Colonic mucosa (tissue), 4 donors: ENCODE data around the gene MAPT. TPM values are rescaled to one million over a fixed set of nuclear protein-coding genes. Genes with fewer than 3 reads are reported as not detected.

ENCODE experiments used
- DNase-seq: peaks from one replicate; pipeline ENCODE4 v3.0.0-alpha.2; 2020
- H3K27ac ChIP-seq: fragments of 200-600 bp; one replicate; pipeline ENCODE4 v1.8.0; 2021
- H3K27me3 ChIP-seq: fragments of 200-600 bp; one replicate; pipeline ENCODE4 v1.8.0; 2021
- H3K36me3 ChIP-seq: fragments of 200-600 bp; one replicate; pipeline ENCODE4 v1.8.0; 2021
- H3K4me1 ChIP-seq: fragments of 200-600 bp; one replicate; pipeline ENCODE4 v1.8.0; 2021; ENCODE audit warnings: mild to moderate bottlenecking
- H3K4me3 ChIP-seq: fragments of 200-600 bp; one replicate; pipeline ENCODE4 v1.8.0; 2021
- H3K9ac ChIP-seq, 2 donors: one replicate each; pipeline ENCODE4 v1.7.0; 2013; ENCODE audit warnings: control low read depth in 2 of 2, low read depth in 2 of 2, low read length in 2 of 2
- H3K9me3 ChIP-seq: fragments of 200-600 bp; one replicate; pipeline ENCODE4 v1.8.0; 2021
- CTCF ChIP-seq: fragments of 200-600 bp; IDR thresholded peaks from one replicate; pipeline ENCODE4 v1.8.0; 2022; ENCODE audit warnings: antibody characterized with exemption, mild to moderate bottlenecking
- intact Hi-C: fragments of 100-400 bp; cut with DNase I; formaldehyde crosslinking; loops from one replicate; pipeline ENCODE4 v1.14.1; 2022
- total RNA-seq, 2 donors: library from RNA; stranded (reverse); fragmentation: NEBNext Ultra II Directional in 1 of 2; extraction: Animal tissue kit (Norgen Biotek cat#: 25700) in 1 of 2; gene quantifications; one replicate each; pipeline ENCODE4 v1.2.1, GENCODE V29; 2021
- donor health status: healthy.
- donor health status: DM: no; HTN: no; CAD: no.
- donor health status: DM: no; HTN: no; CAD: no.

The MAPT gene
- total RNA-seq, 2 donors from 2014 or later = 0.37 to 2.9 TPM

- H3K9me3 ChIP-seq = no peaks in the 10 kb centered on the region
- H3K27ac ChIP-seq = no peak overlapping the region
- no peaks in the 10 kb centered on the region for H3K27me3 ChIP-seq
- no peak for DNase-seq
- no peak overlapping the region for H3K9ac ChIP-seq
- no peak for TF ChIP-seq CTCF
- no peak overlapping the region for H3K4me3 ChIP-seq
- no peaks in the 10 kb centered on the region for H3K4me1 ChIP-seq
- intact Hi-C loops = loop anchor here (5.0 kb wide), 3 partner anchors 43 to 167 kb away; no protein-coding TSS in a partner anchor
- H3K36me3 ChIP-seq = peaks cover 9% of the 10 kb centered on the region
Measured at GRCh38 chr17:46044989-46045388, 150.6 kb downstream of the MAPT start.

- Histone ChIP-seq H3K36me3 (peaks cover 11% of the 10 kb centered on the region), H3K27me3 (no peaks in the 10 kb centered on the region), H3K4me3 (no peak overlapping the region), H3K9ac (peak overlapping the region in 1 of 2 donors; percentile 10), H3K27ac (no peak overlapping the region), H3K4me1 (no peaks in the 10 kb centered on the region), H3K9me3 (no peaks in the 10 kb centered on the region)
- TF ChIP-seq CTCF = no peak
- no peak for DNase-seq
- intact Hi-C loops = loop anchor here (5.0 kb wide), 2 partner anchors 142 to 167 kb away; no protein-coding TSS in a partner anchor
Measured at GRCh38 chr17:46045639-46046038, 151.3 kb downstream of the MAPT start.

- H3K27ac ChIP-seq = no peak overlapping the region
- DNase-seq = no peak
- no peak for TF ChIP-seq CTCF
- H3K4me1 ChIP-seq = no peaks in the 10 kb centered on the region
- H3K36me3 ChIP-seq = peaks cover 11% of the 10 kb centered on the region
- no peak overlapping the region for H3K9ac ChIP-seq
- H3K4me3 ChIP-seq = no peak overlapping the region
- intact Hi-C loops = loop anchor here (5.0 kb wide), 2 partner anchors 140 to 165 kb away; no protein-coding TSS in a partner anchor
- H3K9me3 ChIP-seq = no peaks in the 10 kb centered on the region
- H3K27me3 ChIP-seq = no peaks in the 10 kb centered on the region
Measured at GRCh38 chr17:46046957-46047356, 152.6 kb downstream of the MAPT start.

GRCh38 chr17:46047398-46047797 lies 153.0 kb downstream of the MAPT start:
- peaks cover 11% of the 10 kb centered on the region for H3K36me3 ChIP-seq

GRCh38 chr17:46047856-46048255 lies 153.5 kb downstream of the MAPT start:
- Histone ChIP-seq H3K4me3 (no peak overlapping the region), H3K36me3 (peaks cover 11% of the 10 kb centered on the region), H3K9ac (no peak overlapping the region), H3K27ac (no peak overlapping the region), H3K9me3 (no peaks in the 10 kb centered on the region), H3K4me1 (no peaks in the 10 kb centered on the region), H3K27me3 (no peaks in the 10 kb centered on the region)
- no peak for TF ChIP-seq CTCF
- no peak for DNase-seq
- intact Hi-C loops = loop anchor here (5.0 kb wide), 2 partner anchors 139 to 164 kb away; no protein-coding TSS in a partner anchor

More at GRCh38 chr17:46047398-46047797, 153.0 kb downstream of the MAPT start:
- Histone ChIP-seq H3K4me3 (no peak overlapping the region), H3K9ac (no peak overlapping the region), H3K9me3 (no peaks in the 10 kb centered on the region), H3K27me3 (no peaks in the 10 kb centered on the region), H3K4me1 (no peaks in the 10 kb centered on the region), H3K27ac (no peak overlapping the region)
- no peak for DNase-seq
- no peak for TF ChIP-seq CTCF
- intact Hi-C loops = loop anchor here (5.0 kb wide), 2 partner anchors 140 to 165 kb away; no protein-coding TSS in a partner anchor
